AG09319 (cell line): ENCODE results near the gene UNC13A.

Source experiments
- DNase-seq: peaks from one replicate; pipeline ENCODE4 v3.0.0-alpha.2; 2010; ENCODE audit warnings: low read depth; ENCODE audit errors: extremely low read depth
- CTCF ChIP-seq: IDR thresholded peaks from 2 replicates; pipeline ENCODE4 v1.5.1; 2011; ENCODE audit warnings: low read depth, mild to moderate bottlenecking, inconsistent platforms, low read length, moderate library complexity

UNC13A gene

GRCh38 chr19:17648786-17649185 is 39.4 kb downstream of the UNC13A start:
- no peak for TF ChIP-seq CTCF
- DNase-seq, result no peak

GRCh38 chr19:17648097-17648660 is 40.0 kb downstream of the UNC13A start:
- DNase-seq, result no peak
- no peak for TF ChIP-seq CTCF

- no peak for DNase-seq
- TF ChIP-seq CTCF, result no peak
Measured at GRCh38 chr19:17647071-17648020, 40.8 kb downstream of the UNC13A start.

GRCh38 chr19:17646441-17646840 is 41.7 kb downstream of the UNC13A start:
- no peak for TF ChIP-seq CTCF
- DNase-seq, result no peak

GRCh38 chr19:17645339-17645963 is 42.7 kb downstream of the UNC13A start:
- TF ChIP-seq CTCF, result no peak
- no peak for DNase-seq

GRCh38 chr19:17642656-17643055 is 45.5 kb downstream of the UNC13A start:
- DNase-seq, result no peak
- TF ChIP-seq CTCF, result no peak

- no peak for DNase-seq
- no peak for TF ChIP-seq CTCF
Measured at GRCh38 chr19:17641846-17642245, 46.3 kb downstream of the UNC13A start.
